DND-41 (cell line): ENCODE results near the gene TIGD6.

Experiments used
- CTCF ChIP-seq: IDR thresholded peaks from 2 replicates; pipeline ENCODE4 v1.5.1; 2012; ENCODE audit warnings: borderline replicate concordance, low read length, moderate library complexity, mild to moderate bottlenecking; ENCODE audit not compliant: poor library complexity, severe bottlenecking; ENCODE audit errors: extremely low read depth
- EZH2 ChIP-seq: IDR thresholded peaks from 3 replicates; pipeline ENCODE4 v1.6.1; 2012; ENCODE audit warnings: borderline replicate concordance, low read depth, mild to moderate bottlenecking, moderate library complexity, low read length, inconsistent platforms; ENCODE audit not compliant: severe bottlenecking

- TF ChIP-seq CTCF (no peak), EZH2 (no peak)
Measured at GRCh38 chr5:150038547-150038946, 38.1 kb upstream of the TIGD6 start.
